GM18517 (cell line): ENCODE measurements around the gene RHBDD1.
A peak's percentile ranks its signal among the peaks of the same experiment; 100 is the strongest.

Source experiments
- ATAC-seq: cut with Tn5 transposase; IDR thresholded peaks from one replicate; pipeline ENCODE4 v1.9.1; 2021; ENCODE audit warnings: mild to moderate bottlenecking, moderate library complexity; ENCODE audit not compliant: unreplicated experiment

RHBDD1 gene

DNA sequence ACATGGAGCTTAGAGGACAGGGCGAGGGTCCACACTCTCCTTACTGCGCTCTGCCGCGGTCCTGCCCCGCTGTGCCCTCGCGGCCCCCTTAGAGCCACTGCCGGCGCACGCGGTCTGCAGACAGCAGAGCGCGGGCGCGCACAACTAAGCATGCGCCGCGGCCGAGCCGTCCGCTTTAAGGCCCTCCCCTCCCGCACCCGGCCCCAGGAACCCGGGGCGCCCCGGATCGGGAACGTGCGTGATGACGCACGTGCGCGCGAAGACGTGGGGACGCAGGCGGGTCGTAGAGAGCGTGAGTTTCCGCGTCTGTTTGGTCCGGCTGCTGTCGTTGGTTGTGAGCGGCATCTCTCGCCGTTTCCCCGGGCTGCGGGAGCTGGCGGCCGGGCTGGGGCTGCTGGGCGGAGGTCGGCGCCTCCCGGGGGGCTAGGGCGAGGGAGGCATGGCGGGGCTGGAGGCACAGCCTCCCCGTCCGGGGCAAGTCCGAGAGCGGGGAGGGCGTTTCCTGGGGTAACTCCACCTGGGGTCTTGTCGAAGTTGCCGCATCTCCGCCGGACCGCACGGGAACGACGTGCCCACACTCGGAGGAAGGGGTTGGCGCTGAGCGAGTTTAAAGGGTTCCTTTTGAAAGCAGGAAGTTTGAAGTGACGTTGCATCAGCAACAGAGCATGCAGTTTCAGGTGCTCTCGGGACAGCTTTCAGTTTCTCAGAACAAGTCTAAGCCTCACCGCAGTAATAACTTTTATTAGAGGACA is at the start of gene RHBDD1:
TSS of gene RHBDD1 (plus strand) at position 259 of the 752 bp plus-strand sequence. CDS start 28,640 bp downstream, outside the sequence.
- ATAC-seq = peak; percentile 91

GRCh38 chr2:226788064-226788463 is 47.8 kb upstream of the RHBDD1 start:
- ATAC-seq = no peak

DNA sequence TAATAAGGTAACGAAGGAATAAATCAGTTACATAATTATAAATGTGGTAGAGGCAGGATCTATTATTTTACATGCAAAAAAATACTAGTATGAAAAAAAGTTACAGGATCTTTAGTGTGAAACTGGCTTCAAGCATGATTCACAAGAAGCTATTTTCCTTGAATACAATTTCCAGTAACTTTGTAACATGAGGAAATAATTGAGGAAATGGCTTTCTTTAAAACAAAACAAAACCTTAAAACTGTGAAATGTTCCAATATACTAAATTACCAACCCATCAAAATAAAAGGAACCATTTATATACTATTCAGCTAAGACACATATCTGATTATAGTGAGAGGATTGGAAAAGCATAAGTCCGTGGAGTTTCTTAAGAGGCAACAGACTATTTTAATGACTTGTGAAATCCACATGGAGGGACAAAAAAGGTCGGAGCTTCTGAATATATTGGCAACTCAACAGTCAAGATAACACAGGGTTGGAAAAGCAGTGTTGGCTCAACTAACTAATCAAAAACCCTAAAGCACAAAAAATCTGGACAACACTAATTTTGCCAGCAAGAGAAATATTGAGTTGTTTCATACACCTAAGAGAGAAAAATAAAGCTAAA is 46.9 kb upstream of the RHBDD1 start:
- ATAC-seq = no peak

DNA sequence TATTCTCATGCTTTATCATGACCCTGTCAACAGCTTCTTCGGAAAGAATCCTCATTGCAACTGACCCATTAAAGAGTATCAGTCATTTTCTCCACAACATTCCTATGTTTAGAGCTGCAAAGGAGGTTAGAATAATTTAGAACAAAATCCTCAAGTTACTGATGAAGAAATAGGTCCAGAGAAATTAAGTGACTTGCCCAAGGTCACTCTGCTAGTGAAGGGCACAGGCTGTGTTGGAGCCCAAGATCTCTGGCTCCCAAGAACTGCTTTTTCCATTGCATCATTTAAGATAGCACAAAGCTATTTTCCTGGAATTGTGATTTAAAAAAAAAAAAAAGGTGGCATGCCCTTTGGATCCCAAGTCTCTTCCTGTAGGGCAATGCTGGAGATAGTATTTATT is 45.8 kb upstream of the RHBDD1 start:
- no peak for ATAC-seq

GRCh38 chr2:226790431-226790830 is 45.4 kb upstream of the RHBDD1 start:
- ATAC-seq = no peak

DNA sequence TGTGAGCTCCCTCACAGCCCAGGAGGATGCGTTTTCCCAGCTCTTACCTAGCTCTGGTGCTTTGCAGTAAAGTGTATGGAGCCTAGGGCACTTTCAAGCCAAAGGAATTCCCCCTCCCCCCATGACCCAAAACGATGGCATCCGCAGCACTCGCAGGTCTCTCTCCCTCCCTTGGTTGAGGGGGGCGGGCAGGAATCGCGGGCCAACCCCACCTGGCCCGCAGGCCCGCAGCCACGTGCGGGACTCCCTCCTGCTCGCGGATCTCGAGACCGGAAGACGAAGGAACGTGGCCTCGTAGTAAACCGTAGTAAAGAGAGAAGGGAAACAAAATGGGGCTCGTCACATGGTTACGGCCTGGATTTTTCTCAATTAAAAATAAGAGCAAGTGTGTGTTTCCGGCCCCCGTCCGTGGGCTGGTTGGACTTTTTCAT is 44.8 kb upstream of the RHBDD1 start:
- ATAC-seq = peak; percentile 79

GRCh38 chr2:226791487-226792081 is 44.3 kb upstream of the RHBDD1 start:
- peak; percentile 92 for ATAC-seq

DNA sequence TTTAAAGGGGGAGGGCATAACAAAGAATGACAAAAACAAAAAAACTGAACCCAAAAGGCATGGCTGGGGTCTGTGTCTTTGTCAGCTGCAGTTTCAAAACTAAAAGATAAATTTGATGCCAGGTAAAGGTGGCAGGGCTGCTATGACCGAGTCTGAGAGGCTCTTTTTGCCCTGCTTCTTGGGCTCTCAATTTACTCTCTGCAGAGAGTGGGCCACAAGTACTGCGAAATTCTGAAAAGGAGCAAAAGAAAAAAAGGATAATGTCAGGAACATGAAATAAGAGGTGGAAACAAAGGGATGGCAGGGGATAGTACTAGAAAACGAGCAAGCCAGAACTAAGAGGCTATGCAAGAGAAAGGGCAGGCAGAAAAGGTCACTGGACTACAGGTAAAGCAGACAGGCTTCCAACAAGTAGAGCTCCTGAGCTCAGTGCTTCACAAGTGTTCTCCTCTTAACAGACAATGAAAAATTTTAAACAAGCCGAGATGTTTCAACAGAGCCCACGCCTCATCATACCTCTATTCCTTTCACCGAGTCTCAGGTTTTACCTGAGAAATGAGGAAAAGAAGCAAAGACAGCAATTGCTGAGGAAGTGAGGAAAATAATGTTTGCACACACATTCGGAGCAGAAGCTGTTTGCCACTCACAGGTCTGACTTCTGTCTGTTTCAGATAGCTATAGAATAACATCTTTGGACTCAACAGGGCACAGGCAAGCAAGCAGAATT is 43.5 kb upstream of the RHBDD1 start:
- no peak for ATAC-seq

DNA sequence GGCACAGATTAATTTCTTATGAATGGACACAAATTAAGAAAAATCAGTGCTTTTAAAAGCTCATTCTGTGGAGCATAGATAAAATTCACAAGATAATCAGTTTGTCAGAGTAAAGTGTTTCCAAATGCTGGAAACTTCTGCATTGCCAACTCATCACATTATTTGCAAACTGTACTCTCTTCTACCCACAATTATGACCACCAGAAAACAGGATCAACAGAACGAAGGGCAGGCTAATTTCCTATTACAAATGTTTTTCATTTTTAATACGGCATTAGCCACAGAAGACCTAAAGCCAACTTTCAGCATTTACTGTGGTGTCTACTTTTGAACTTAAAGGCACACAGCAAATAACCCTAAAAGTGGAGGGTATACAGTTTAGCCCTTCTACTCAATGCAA is 42.2 kb upstream of the RHBDD1 start:
- no peak for ATAC-seq

DNA sequence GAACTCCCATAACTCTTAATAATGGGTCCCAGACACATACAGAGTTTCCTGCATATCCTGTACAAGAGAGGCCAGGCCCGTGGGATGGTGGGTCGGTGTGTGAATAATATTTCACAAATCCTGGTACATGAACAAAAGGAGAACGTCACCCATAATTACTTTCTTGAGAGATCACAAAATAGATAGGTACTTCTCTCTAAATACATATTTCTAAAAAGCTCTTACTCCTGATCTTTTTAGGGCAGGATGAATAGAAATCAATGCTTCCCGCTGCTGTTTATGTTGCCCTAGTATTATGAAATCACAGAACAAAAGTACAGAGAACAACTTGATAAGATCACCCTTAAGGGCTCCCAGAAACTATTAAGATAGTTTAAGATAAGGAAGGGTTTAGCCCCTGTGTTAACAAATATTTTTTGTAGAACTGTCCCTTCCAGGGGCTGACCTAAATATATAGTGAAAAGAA is 41.6 kb upstream of the RHBDD1 start:
- no peak for ATAC-seq

- ATAC-seq = no peak
Measured at GRCh38 chr2:226794751-226795171, 41.1 kb upstream of the RHBDD1 start.

GRCh38 chr2:226795281-226796011 is 40.4 kb upstream of the RHBDD1 start:
- ATAC-seq = no peak

- no peak for ATAC-seq
Measured at GRCh38 chr2:226796012-226796839, 39.6 kb upstream of the RHBDD1 start.

DNA sequence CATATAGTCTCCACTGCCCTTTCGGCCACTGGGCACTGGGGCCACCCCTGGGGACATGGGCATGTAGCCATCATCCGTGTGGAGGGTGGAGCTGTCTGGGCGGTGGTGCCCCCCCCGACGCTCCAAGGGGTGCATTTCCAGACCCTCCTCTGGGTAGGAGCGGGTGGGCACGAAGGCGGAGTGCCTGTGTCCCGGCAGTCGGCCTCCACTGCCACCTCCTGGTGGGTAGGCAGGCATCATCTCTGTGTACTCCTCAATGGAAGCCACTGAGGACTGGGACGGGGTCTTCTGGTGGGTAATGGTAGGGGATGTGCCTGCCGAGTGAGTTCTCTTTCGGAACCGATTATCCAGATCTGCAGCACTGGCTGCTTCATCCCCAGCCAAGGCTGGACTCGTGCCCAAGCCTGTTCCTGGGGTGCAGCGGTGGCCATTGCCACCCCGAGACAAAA is 39.0 kb upstream of the RHBDD1 start:
- ATAC-seq = no peak

- no peak for ATAC-seq
Measured at GRCh38 chr2:226797289-226797988, 38.4 kb upstream of the RHBDD1 start.

- ATAC-seq = no peak
Measured at GRCh38 chr2:226797989-226798421, 37.8 kb upstream of the RHBDD1 start.

DNA sequence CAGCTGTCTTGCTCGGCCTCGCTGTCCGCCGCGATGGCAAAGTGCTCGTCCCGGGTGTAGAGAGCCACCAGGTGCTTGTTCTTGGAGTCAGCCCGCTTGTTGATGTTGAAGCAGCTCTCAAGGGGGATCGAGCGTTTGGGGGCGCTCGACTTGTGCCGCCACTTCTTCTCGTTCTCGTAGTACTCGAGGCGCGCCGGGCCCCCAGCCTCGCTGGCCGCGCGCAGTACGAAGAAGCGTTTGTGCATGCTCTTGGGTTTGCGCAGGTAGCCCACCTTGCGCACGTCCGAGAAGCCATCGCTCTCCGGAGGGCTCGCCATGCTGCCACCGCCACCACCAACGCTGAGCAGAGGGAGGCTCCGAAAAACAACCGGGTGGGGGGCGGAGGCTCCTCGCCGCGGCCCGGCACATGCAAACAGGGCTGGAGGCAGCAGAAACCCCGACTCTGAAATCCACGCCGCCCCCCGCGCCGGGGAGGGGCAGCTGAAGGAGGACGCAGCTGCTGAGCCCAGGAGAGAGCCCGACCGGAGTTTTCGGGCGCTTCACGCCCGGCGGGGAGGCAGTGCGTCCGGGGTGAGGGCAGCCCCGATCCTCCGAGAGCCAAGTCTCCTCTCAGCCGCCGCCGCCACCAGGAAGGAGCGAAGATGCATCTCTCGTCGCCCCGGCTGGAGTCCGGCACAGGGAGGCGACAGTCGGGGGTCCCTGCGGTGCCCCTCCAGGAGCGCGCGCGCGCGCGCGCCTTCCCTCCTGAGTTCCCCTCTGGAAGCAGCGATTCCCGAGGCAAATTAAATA is 37.2 kb upstream of the RHBDD1 start:
- ATAC-seq = peak; percentile 30
